Thyroid gland (tissue), 4 donors: Measurements from ENCODE around the gene SMOC1. TPM values are rescaled to one million over a fixed set of nuclear protein-coding genes. Genes with fewer than 3 reads are reported as not detected.

ENCODE experiments used
- DNase-seq, 2 donors: peaks; one replicate each; pipeline ENCODE4 v3.0.0-alpha.2; 2019
- H3K27ac ChIP-seq, 3 donors: fragments of 200-600 bp; sonication (generic); 1 replicate in 2 of 3; 2 replicates in 1 of 3; pipeline ENCODE4 v1.5.1; 2016 to 2019; ENCODE audit warnings: mild to moderate bottlenecking in 1 of 3, moderate library complexity in 1 of 3
- H3K27me3 ChIP-seq: fragments of 200-600 bp; sonication (generic); one replicate; pipeline ENCODE4 v1.5.1; 2019
- H3K36me3 ChIP-seq, 2 donors: fragments of 200-600 bp; sonication (generic); one replicate each; pipeline ENCODE4 v1.5.1; 2016 to 2019
- H3K4me1 ChIP-seq, 2 donors: fragments of 200-600 bp; sonication (generic); one replicate each; pipeline ENCODE4 v1.5.1; 2017 to 2019
- H3K4me3 ChIP-seq, 3 donors: fragments of 200-600 bp; sonication (generic); replicated peaks in 1 of 3; 1 replicate in 2 of 3; 2 replicates in 1 of 3; pipeline ENCODE4 v1.5.1; 2016; ENCODE audit warnings: mild to moderate bottlenecking in 1 of 3
- H3K9me3 ChIP-seq: fragments of 200-600 bp; sonication (generic); one replicate; pipeline ENCODE4 v1.5.1; 2017
- POLR2A ChIP-seq, 2 donors: fragments of 450-650 bp; IDR thresholded peaks; one replicate each; pipeline ENCODE4 v1.6.1; 2017; ENCODE audit warnings: antibody characterized with exemption in 2 of 2, mild to moderate bottlenecking in 2 of 2, moderate library complexity in 1 of 2
- WGBS, 2 donors: methylation state at CpG; one replicate each; pipeline ENCODE4 v1.1.5; 2017; 5-methylcytosine and 5-hydroxymethylcytosine counted together
- intact Hi-C: fragments of 100-400 bp; cut with DNase I; formaldehyde crosslinking; loops from one replicate; pipeline ENCODE4 v1.15.1; 2023
- total RNA-seq, 4 donors: library from RNA; depleted of rRNA; stranded (reverse); fragments of >200 nt; gene quantifications; one replicate each; pipeline ENCODE4 v1.2.3, GENCODE V29; 2016
- TF ChIP-seq, protein P1 (sequence below), 6 experiments: fragments of 200-600 bp in 3 of 6; fragments of 450-650 bp in 3 of 6; sonication (generic) in 3 of 6; IDR thresholded peaks; one replicate each; pipeline ENCODE4 v1.5.1; 2016 to 2019; ENCODE audit warnings: antibody characterized with exemption in 6 of 6, mild to moderate bottlenecking in 2 of 6, inconsistent platforms in 1 of 6, moderate library complexity in 1 of 6

Gene SMOC1
- total RNA-seq, 4 donors from 2014 or later: 3.4 to 7.3 (median 3.7) TPM

DNA sequence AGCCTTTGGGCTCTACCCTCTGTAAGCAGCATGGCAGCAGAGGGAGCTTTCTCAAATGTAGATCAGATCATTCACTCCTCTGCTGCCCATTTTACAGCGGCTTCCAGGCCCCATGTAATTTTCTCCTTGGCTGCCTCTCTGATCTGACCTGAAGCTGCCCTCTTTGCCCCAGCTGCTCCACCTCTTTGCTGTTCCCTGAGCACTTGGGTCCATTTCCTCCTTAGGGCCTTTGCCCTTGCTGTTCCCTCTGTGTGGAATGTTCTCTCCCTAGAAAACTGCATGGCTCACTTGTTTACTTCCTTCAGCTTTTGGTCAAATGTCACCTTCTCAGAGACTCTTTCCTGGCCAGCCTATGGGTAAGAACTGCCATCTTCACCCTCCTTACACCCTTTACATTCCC is 37.2 kb downstream of the SMOC1 start:
- WGBS, 2 donors: 85 to 95% methylated on average over 1 of the region's 1 CpG
- H3K4me1 ChIP-seq: no peaks in the 10 kb centered on the region
- TF ChIP-seq, protein P1, sequence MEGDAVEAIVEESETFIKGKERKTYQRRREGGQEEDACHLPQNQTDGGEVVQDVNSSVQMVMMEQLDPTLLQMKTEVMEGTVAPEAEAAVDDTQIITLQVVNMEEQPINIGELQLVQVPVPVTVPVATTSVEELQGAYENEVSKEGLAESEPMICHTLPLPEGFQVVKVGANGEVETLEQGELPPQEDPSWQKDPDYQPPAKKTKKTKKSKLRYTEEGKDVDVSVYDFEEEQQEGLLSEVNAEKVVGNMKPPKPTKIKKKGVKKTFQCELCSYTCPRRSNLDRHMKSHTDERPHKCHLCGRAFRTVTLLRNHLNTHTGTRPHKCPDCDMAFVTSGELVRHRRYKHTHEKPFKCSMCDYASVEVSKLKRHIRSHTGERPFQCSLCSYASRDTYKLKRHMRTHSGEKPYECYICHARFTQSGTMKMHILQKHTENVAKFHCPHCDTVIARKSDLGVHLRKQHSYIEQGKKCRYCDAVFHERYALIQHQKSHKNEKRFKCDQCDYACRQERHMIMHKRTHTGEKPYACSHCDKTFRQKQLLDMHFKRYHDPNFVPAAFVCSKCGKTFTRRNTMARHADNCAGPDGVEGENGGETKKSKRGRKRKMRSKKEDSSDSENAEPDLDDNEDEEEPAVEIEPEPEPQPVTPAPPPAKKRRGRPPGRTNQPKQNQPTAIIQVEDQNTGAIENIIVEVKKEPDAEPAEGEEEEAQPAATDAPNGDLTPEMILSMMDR (IDR thresholded peaks at IDR 0.05): no peak
- TF ChIP-seq POLR2A (IDR thresholded peaks at IDR 0.05): no peak
- intact Hi-C loops: no loop called here
- H3K27me3 ChIP-seq: no peaks in the 10 kb centered on the region
- no peak for DNase-seq
- H3K36me3 ChIP-seq: no peaks in the 10 kb centered on the region
- H3K4me3 ChIP-seq: no peak overlapping the region
- no peaks in the 10 kb centered on the region for H3K9me3 ChIP-seq
- H3K27ac ChIP-seq: no peak overlapping the region

DNA sequence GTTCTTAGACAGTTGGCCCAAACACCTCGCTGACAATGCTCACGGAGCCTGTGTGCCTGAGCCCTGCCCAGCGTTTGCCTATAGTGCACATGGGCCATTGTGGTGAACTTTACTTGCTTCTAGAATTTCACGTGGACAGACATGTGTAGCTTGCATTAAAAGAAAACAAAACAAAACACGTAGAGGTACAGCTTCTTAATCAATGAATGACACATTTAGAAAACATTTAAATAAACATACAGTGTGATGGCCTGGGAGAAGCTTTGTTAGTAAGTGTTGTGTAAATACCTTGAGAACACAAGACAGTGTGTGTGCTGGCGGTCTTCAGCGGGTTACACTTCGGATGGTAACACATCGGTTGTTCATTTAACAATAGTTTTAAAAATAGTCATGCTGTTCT is 38.1 kb downstream of the SMOC1 start:
- Histone ChIP-seq H3K36me3 (no peaks in the 10 kb centered on the region), H3K9me3 (no peaks in the 10 kb centered on the region), H3K4me1 (peaks cover 6% of the 10 kb centered on the region in 2 donors), H3K4me3 (no peak overlapping the region), H3K27me3 (no peaks in the 10 kb centered on the region), H3K27ac (no peak overlapping the region)
- no peak for DNase-seq
- TF ChIP-seq POLR2A (IDR thresholded peaks at IDR 0.05): no peak
- TF ChIP-seq, protein P1 (IDR thresholded peaks at IDR 0.05): no peak
- intact Hi-C loops: no loop called here
- WGBS, 2 donors: 80% methylated on average over 9 of the region's 9 CpGs

DNA sequence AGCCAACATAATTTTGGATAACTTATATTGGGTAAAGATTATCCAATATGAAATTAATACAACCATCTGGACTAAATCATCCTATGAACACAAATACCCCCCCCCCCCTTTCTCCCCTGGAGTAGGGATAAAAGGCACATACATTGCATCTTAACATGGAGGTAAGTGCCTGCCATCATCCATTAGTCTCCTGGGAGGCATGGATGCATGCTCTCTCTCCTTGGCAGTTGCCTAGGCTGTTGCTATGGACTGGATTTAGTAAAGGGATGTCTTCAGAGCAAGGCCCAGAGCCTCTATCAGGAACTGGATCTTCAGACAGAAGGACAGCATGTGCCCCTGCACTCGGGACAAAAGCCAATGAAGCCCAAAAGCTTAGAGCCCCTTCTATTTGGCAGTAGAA is 40.6 kb downstream of the SMOC1 start:
- Histone ChIP-seq H3K4me3 (no peak overlapping the region), H3K27me3 (no peaks in the 10 kb centered on the region), H3K9me3 (no peaks in the 10 kb centered on the region), H3K27ac (no peak overlapping the region), H3K36me3 (no peaks in the 10 kb centered on the region), H3K4me1 (peaks cover 6 to 9% of the 10 kb centered on the region in 2 donors)
- DNase-seq: no peak
- no peak for TF ChIP-seq POLR2A (IDR thresholded peaks at IDR 0.05)
- TF ChIP-seq, protein P1 (IDR thresholded peaks at IDR 0.05): no peak
- intact Hi-C loops: no loop called here
- WGBS, 2 donors: 92 to 100% methylated on average over 1 of the region's 1 CpG

DNA sequence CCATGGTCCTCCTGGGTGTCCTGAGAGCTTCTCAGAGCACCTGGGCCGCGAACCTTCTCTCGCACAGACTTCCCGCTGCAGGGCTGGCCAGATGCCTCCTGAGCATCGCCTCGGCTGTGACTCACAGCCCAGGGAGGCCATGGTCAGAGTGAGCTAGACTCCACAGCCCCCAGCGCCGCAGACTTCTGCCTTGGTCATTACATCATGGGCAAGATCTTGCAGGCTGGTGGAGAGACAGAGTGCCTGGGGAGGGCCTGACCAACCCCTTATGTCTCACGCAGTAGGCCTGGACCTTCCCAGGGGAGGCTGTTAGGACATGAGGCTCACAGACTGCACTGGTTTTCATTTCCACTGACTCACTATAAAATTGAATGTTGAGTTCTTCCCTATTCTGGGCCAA is 41.8 kb downstream of the SMOC1 start:
- H3K36me3 ChIP-seq: no peaks in the 10 kb centered on the region
- TF ChIP-seq POLR2A (IDR thresholded peaks at IDR 0.05): no peak
- TF ChIP-seq, protein P1 (IDR thresholded peaks at IDR 0.05): no peak
- DNase-seq: no peak
- H3K4me3 ChIP-seq: no peak overlapping the region
- intact Hi-C loops: no loop called here
- no peak overlapping the region for H3K27ac ChIP-seq
- H3K9me3 ChIP-seq: no peaks in the 10 kb centered on the region
- WGBS, 2 donors: 94 to 99% methylated on average over 8 to 9 of the region's 9 CpGs
- peaks cover 6 to 9% of the 10 kb centered on the region in 2 donors for H3K4me1 ChIP-seq
- no peaks in the 10 kb centered on the region for H3K27me3 ChIP-seq

DNA sequence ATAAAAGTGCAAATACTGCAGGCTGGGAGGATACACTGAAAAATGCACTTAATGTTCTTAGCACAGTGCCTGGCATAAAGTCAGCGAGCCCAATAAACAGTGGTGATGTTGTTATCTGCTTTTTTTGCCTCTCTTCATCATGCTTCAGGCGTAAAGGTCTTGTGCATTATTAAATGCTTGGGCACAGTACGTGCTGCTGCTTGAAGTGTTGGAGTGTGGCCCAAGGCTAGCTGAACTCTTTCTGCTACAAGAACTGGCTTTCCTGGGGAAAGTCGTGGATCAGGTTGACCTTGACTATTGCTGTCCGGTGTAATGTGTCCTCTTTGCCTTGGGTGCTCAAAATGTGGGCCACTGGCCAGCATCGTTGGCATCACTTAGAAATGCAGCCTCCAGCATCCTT is 43.0 kb downstream of the SMOC1 start:
- TF ChIP-seq, protein P1 (IDR thresholded peaks at IDR 0.05): no peak
- no peak for TF ChIP-seq POLR2A (IDR thresholded peaks at IDR 0.05)
- Histone ChIP-seq H3K4me3 (no peak overlapping the region), H3K9me3 (no peaks in the 10 kb centered on the region), H3K27me3 (no peaks in the 10 kb centered on the region), H3K36me3 (no peaks in the 10 kb centered on the region), H3K4me1 (peaks cover 6 to 9% of the 10 kb centered on the region in 2 donors), H3K27ac (peak overlapping the region in 1 of 3 donors; percentile 23)
- 24 to 32% methylated on average over 6 of the region's 6 CpGs for WGBS, 2 donors
- intact Hi-C loops: no loop called here
- peak; percentile 73 to 75 for DNase-seq
